T-cell (primary cell): Measurements from ENCODE around the gene SIL1. TPM values are rescaled to one million over a fixed set of nuclear protein-coding genes. Genes with fewer than 3 reads are reported as not detected.

Experiments used
- ATAC-seq, 4 experiments: fragments of 200-7000 bp in 3 of 4; fragments of 150-1000 bp in 1 of 4; cut with Tn5 transposase; replicated peaks in 1 of 4; 1 replicate in 3 of 4; 2 replicates in 1 of 4; pipeline ENCODE4 v1.10.0; 2021; ENCODE audit warnings: moderate library complexity in 3 of 4, mild to moderate bottlenecking in 2 of 4, moderate number of reproducible peaks in 1 of 4
- CTCF ChIA-PET, 2 donors: fragments of 300-600 bp; sonication (Branson Sonifier 250); formaldehyde crosslinking; loops; one replicate each; lab custom pipeline; 2022; ENCODE audit warnings: antibody characterized with exemption in 2 of 2; lab: Charles Lee
- POLR2A ChIA-PET, 2 donors: fragments of 300-600 bp; sonication (Branson Sonifier 250); formaldehyde crosslinking; loops; one replicate each; lab custom pipeline; 2022; ENCODE audit warnings: antibody characterized with exemption in 2 of 2; lab: Charles Lee
- DNase-seq, 35 experiments: peaks; one replicate each; pipeline versions ENCODE4 v3.0.0 to v3.0.0-alpha.2; 2013 to 2023
- H3K27ac ChIP-seq: one replicate; pipeline ENCODE4 v1.5.1; 2013; ENCODE audit warnings: low read length
- H3K27me3 ChIP-seq, 2 experiments: replicated peaks in 1 of 2; 1 replicate in 1 of 2; 2 replicates in 1 of 2; pipeline versions ENCODE4 v1.6.1 to v1.7.0; 2013; ENCODE audit warnings: low read length in 1 of 2, mixed read lengths in 1 of 2; ENCODE audit not compliant: control insufficient read depth in 2 of 2, insufficient read depth in 2 of 2; ENCODE audit errors: extremely low read depth in 1 of 2
- H3K36me3 ChIP-seq, 2 donors: 1 replicate in 1 of 2; 2 replicates in 1 of 2; pipeline versions ENCODE4 v1.6.1 to v1.7.0; 2013; ENCODE audit warnings: low read length in 1 of 2; ENCODE audit not compliant: control insufficient read depth in 2 of 2, insufficient read depth in 1 of 2; ENCODE audit errors: extremely low read depth in 1 of 2
- H3K4me1 ChIP-seq, 2 experiments: 1 replicate in 1 of 2; 2 replicates in 1 of 2; pipeline versions ENCODE4 v1.6.1 to v1.7.0; 2013; ENCODE audit warnings: low read length in 2 of 2, mixed read lengths in 1 of 2; ENCODE audit not compliant: insufficient read depth in 2 of 2, control insufficient read depth in 1 of 2; ENCODE audit errors: extremely low read depth in 1 of 2
- H3K4me3 ChIP-seq, 2 donors: 1 replicate in 1 of 2; 2 replicates in 1 of 2; pipeline versions ENCODE4 v1.5.1 to v1.7.0; 2013; ENCODE audit warnings: mild to moderate bottlenecking in 2 of 2, low read length in 1 of 2, moderate library complexity in 1 of 2; ENCODE audit not compliant: control insufficient read depth in 1 of 2; ENCODE audit errors: extremely low read depth in 1 of 2
- H3K9me3 ChIP-seq: 2 replicates; pipeline ENCODE4 v1.7.0; 2013
- H3K27ac Mint-ChIP-seq, 2 donors: one replicate each; pipeline ENCODE4 v1.8.0; 2020 to 2021; ENCODE audit warnings: mild to moderate bottlenecking in 2 of 2, mixed read lengths in 2 of 2
- H3K27me3 Mint-ChIP-seq, 2 donors: one replicate each; pipeline ENCODE4 v1.8.0; 2021 to 2022; ENCODE audit warnings: mixed read lengths in 2 of 2
- H3K36me3 Mint-ChIP-seq: one replicate; pipeline ENCODE4 v1.8.0; 2021; ENCODE audit warnings: mixed read lengths
- H3K4me1 Mint-ChIP-seq, 3 donors: one replicate each; pipeline ENCODE4 v1.8.0; 2020 to 2022; ENCODE audit warnings: mixed read lengths in 3 of 3, mild to moderate bottlenecking in 1 of 3
- H3K4me3 Mint-ChIP-seq, 3 donors: one replicate each; pipeline ENCODE4 v1.8.0; 2020 to 2022; ENCODE audit warnings: mild to moderate bottlenecking in 3 of 3, mixed read lengths in 3 of 3, moderate library complexity in 3 of 3
- H3K9me3 Mint-ChIP-seq, 3 donors: one replicate each; pipeline ENCODE4 v1.8.0; 2020 to 2022; ENCODE audit warnings: mixed read lengths in 3 of 3
- WGBS: methylation state at CpG from one replicate; pipeline ENCODE4 v1.1.5; 2013; ENCODE audit warnings: missing lambda C conversion rate; ENCODE audit not compliant: insufficient coverage; 5-methylcytosine and 5-hydroxymethylcytosine counted together
- total RNA-seq, 35 experiments: library from RNA in 6 of 35; stranded (reverse) in 6 of 35; fragments of 120-200 nt in 1 of 35; gene quantifications; one replicate each; pipeline versions ENCODE4 v1.2.1 to v1.2.4 and lab custom pipeline; 2013 to 2026

Gene SIL1
- total RNA-seq, 5 donors from 2014 or later (not counting 1 experiment from before 2014, with no cell fraction given) = 14.2 to 16.5 (median 15.8) TPM

- 88% methylated on average over 3 of the region's 4 CpGs for WGBS
- Histone ChIP-seq H3K27ac (no peak overlapping the region), H3K27me3 (no peaks in the 10 kb centered on the region), H3K4me3 (no peak overlapping the region), H3K4me1 (peaks cover 0 to 4% of the 10 kb centered on the region in 2 experiments), H3K9me3 (no peaks in the 10 kb centered on the region), H3K36me3 (no peaks in the 10 kb centered on the region)
- ChIA-PET POLR2A (interaction anchor here in 1 of 2 donors (0.6 kb wide), 2 partner anchors 8 to 18 kb away, joined by 5 read pairs; no protein-coding TSS in a partner anchor), CTCF (interaction anchor here in 1 of 2 donors (0.6 to 1.0 kb wide), 2 partner anchors 8 to 165 kb away, joined by 3 to 4 read pairs; no protein-coding TSS in a partner anchor)
- H3K9me3 Mint-ChIP-seq = no peaks in the 10 kb centered on the region
- peaks cover 0 to 14% (median 2%) of the 10 kb centered on the region in 3 donors for H3K4me1 Mint-ChIP-seq
- no peak for ATAC-seq
- H3K27me3 Mint-ChIP-seq = no peaks in the 10 kb centered on the region
- H3K4me3 Mint-ChIP-seq = no peak overlapping the region
- DNase-seq = no peak
- H3K36me3 Mint-ChIP-seq = peaks cover 3% of the 10 kb centered on the region
- H3K27ac Mint-ChIP-seq = no peak overlapping the region
Measured at GRCh38 chr5:139134906-139135305, 63.3 kb downstream of the SIL1 start.

DNA sequence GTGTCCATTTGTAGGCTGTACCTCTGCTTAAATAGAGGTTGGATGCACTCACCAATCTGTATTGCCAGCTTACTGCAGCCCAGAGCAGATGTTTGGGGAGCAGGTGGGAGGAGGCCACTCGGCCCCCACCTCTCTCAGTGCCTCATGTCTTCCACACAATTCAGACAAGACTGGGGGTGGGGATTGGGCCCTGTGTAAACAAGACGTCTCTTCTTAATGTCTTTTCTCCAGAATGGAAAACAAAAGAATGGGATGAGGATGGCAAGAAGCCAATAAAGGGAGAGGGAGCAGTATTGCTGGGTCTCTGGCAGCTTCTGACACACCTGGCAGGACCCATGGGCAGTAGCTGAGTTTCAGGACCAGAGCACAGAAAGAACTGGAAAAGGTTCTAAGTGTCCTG, 64.9 kb downstream of the SIL1 start:
- Mint-ChIP-seq H3K9me3 (no peaks in the 10 kb centered on the region), H3K4me1 (peaks cover 0 to 13% (median 2%) of the 10 kb centered on the region in 3 donors), H3K27me3 (no peaks in the 10 kb centered on the region), H3K27ac (no peak overlapping the region), H3K4me3 (no peak overlapping the region), H3K36me3 (peaks cover 3% of the 10 kb centered on the region)
- ATAC-seq = no peak
- Histone ChIP-seq H3K27me3 (no peaks in the 10 kb centered on the region), H3K4me3 (no peak overlapping the region), H3K9me3 (no peaks in the 10 kb centered on the region), H3K27ac (no peak overlapping the region), H3K36me3 (no peaks in the 10 kb centered on the region), H3K4me1 (no peaks in the 10 kb centered on the region)
- ChIA-PET CTCF (no interaction called here), POLR2A (no interaction called here)
- DNase-seq = no peak
- no CpG with 5 or more reads among the region's 2 CpGs for WGBS

GRCh38 chr5:139132515-139132914, 65.7 kb downstream of the SIL1 start:
- ATAC-seq = no peak
- Mint-ChIP-seq H3K27me3 (no peaks in the 10 kb centered on the region), H3K4me3 (no peak overlapping the region), H3K36me3 (peaks cover 10% of the 10 kb centered on the region), H3K9me3 (no peaks in the 10 kb centered on the region), H3K27ac (no peak overlapping the region), H3K4me1 (peaks cover 0 to 7% (median 0%) of the 10 kb centered on the region in 3 donors)
- DNase-seq = no peak
- POLR2A ChIA-PET = no interaction called here
- no peaks in the 10 kb centered on the region for H3K4me1 ChIP-seq
- H3K36me3 ChIP-seq = peaks cover 0 to under 1% of the 10 kb centered on the region in 2 donors
- H3K27ac ChIP-seq = no peak overlapping the region
- no peaks in the 10 kb centered on the region for H3K27me3 ChIP-seq
- H3K4me3 ChIP-seq = no peak overlapping the region
- no peaks in the 10 kb centered on the region for H3K9me3 ChIP-seq
- 97% methylated on average over 3 of the region's 3 CpGs for WGBS
- CTCF ChIA-PET = no interaction called here

DNA sequence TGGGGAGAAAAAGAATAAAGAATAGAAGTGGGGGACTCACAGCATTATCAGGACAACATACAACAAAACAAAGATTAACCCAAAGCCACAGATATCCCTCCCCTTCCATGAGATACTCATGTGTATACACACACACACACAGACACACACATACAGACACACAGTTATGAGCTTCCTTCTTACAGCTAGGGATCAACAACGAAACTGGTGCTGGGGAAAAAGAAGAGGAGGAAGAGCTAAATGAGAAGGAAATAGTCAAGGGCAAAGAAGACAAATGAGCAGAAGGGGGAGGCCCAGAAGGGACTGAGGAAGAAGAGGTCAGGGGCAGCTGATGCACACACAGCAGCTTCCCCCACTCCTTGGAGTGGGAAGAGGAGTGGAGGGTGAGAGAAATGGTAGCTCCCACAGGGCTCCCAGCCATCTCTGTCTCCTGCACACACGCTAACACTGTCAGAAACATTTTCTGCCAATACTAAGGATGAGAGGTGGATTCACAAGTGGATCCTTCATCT, 66.2 kb downstream of the SIL1 start:
- CTCF ChIA-PET = no interaction called here

DNA sequence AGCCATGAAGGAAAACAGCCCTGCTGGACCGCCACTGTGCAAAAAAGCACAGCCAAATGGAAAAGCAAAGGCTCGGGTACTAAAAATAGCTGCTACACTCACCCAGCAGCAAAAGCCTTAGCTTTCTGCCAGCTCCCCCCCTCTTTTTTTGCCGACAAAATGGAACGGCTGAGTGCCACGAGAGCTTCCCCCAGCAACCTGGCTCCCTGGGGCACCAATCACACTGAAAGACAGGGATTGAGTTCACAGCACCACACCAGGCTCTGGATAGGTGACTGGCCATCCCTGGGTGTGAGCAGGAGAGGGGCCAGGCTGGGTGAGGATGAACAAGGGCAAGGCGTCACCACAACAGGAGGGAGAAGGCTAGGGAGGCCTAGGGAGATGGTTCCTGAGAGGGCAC, 66.7 kb downstream of the SIL1 start:
- no peaks in the 10 kb centered on the region for H3K27me3 Mint-ChIP-seq
- CTCF ChIA-PET = no interaction called here

More for the DNA sequence above, 66.2 kb downstream of the SIL1 start:
- H3K9me3 ChIP-seq = no peaks in the 10 kb centered on the region
- POLR2A ChIA-PET = interaction anchor here in 1 of 2 donors (0.5 kb wide), 1 partner anchor 8 kb away, joined by 3 read pairs; no protein-coding TSS in a partner anchor
- no peak overlapping the region for H3K4me3 ChIP-seq
- peaks cover 15% of the 10 kb centered on the region for H3K36me3 Mint-ChIP-seq
- H3K27me3 ChIP-seq = no peaks in the 10 kb centered on the region
- no peak overlapping the region for H3K27ac Mint-ChIP-seq
- H3K4me1 Mint-ChIP-seq = peaks cover 0 to 7% (median 0%) of the 10 kb centered on the region in 3 donors
- no peaks in the 10 kb centered on the region for H3K4me1 ChIP-seq
- DNase-seq = no peak
- H3K27me3 Mint-ChIP-seq = no peaks in the 10 kb centered on the region
- H3K9me3 Mint-ChIP-seq = no peaks in the 10 kb centered on the region
- no peak overlapping the region for H3K27ac ChIP-seq
- H3K4me3 Mint-ChIP-seq = no peak overlapping the region
- WGBS = no CpG with 5 or more reads among the region's 2 CpGs
- H3K36me3 ChIP-seq = peaks cover 0 to 3% of the 10 kb centered on the region in 2 donors
- ATAC-seq = no peak

DNA sequence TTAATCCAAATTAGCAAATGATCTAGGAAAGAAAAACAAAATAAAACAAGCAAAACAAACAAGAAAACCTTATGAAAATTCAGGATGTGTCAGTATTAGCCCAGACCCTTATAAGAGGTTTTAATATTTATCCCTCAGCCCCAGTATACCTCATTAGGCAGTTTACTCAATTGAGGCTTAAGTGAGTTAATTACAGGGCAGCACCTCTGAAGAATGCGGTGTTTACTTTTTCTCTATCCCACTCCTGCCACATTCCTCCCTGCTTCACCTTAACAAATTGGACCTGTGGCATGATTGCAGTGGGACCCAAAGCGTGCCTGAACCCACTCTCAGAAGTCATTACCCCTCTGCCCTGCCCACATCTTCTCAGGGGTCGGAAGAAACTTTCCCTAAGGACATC, 67.1 kb downstream of the SIL1 start:
- Histone ChIP-seq H3K27me3 (no peaks in the 10 kb centered on the region), H3K36me3 (peaks cover 0 to 4% of the 10 kb centered on the region in 2 donors), H3K4me3 (no peak overlapping the region), H3K9me3 (no peaks in the 10 kb centered on the region), H3K27ac (no peak overlapping the region), H3K4me1 (no peaks in the 10 kb centered on the region)
- ATAC-seq (no peak), DNase-seq (no peak)
- peaks cover 25% of the 10 kb centered on the region for H3K36me3 Mint-ChIP-seq
- H3K9me3 Mint-ChIP-seq = no peaks in the 10 kb centered on the region
- ChIA-PET CTCF (no interaction called here), POLR2A (no interaction called here)
- peaks cover 0 to 7% (median 0%) of the 10 kb centered on the region in 3 donors for H3K4me1 Mint-ChIP-seq
- WGBS = 100% methylated on average over 2 of the region's 3 CpGs
- no peak overlapping the region for H3K4me3 Mint-ChIP-seq
- H3K27me3 Mint-ChIP-seq = no peaks in the 10 kb centered on the region
- H3K27ac Mint-ChIP-seq = no peak overlapping the region

More for the DNA sequence above, 66.7 kb downstream of the SIL1 start:
- H3K36me3 ChIP-seq = peaks cover 0 to 4% of the 10 kb centered on the region in 2 donors
- H3K27me3 ChIP-seq = no peaks in the 10 kb centered on the region
- POLR2A ChIA-PET = interaction anchor here in 1 of 2 donors (0.5 kb wide), 1 partner anchor 9 kb away, joined by 3 read pairs; no protein-coding TSS in a partner anchor
- H3K9me3 Mint-ChIP-seq = no peaks in the 10 kb centered on the region
- peaks cover 0 to 7% (median 0%) of the 10 kb centered on the region in 3 donors for H3K4me1 Mint-ChIP-seq
- no peaks in the 10 kb centered on the region for H3K4me1 ChIP-seq
- DNase-seq (no peak), ATAC-seq (no peak)
- H3K27ac Mint-ChIP-seq = no peak overlapping the region
- H3K4me3 ChIP-seq = no peak overlapping the region
- H3K9me3 ChIP-seq = no peaks in the 10 kb centered on the region
- WGBS = 100% methylated on average over 3 of the region's 6 CpGs
- H3K36me3 Mint-ChIP-seq = peaks cover 21% of the 10 kb centered on the region
- H3K27ac ChIP-seq = no peak overlapping the region
- no peak overlapping the region for H3K4me3 Mint-ChIP-seq
